Kidney (tissue), 22 donors: ENCODE measurements around the gene CD79B. TPM values are rescaled to one million over a fixed set of nuclear protein-coding genes. Genes with fewer than 3 reads are reported as not detected.
A peak's percentile ranks its signal among the peaks of the same experiment; 100 is the strongest.

Experiments
- DNase-seq, 5 donors: peaks; one replicate each; pipeline ENCODE4 v3.0.0-alpha.2; 2013 to 2020
- FAIRE-seq: peaks from 2 replicates; lab custom pipeline; 2012; peaks lifted over from hg19 to GRCh38; lab: Jason Lieb, UNC
- H3K27ac ChIP-seq, 2 donors: one replicate each; pipeline ENCODE4 v1.7.0; 2013; ENCODE audit warnings: low read depth in 2 of 2, low read length in 2 of 2, inconsistent platforms in 1 of 2
- H3K27me3 ChIP-seq: one replicate; pipeline ENCODE4 v1.7.1; 2013; ENCODE audit warnings: low read length, inconsistent platforms; ENCODE audit not compliant: control insufficient read depth, insufficient read depth
- H3K36me3 ChIP-seq, 3 donors: one replicate each; pipeline versions ENCODE4 v1.7.0 to v1.7.1; 2013; ENCODE audit warnings: low read length in 3 of 3, control low read depth in 1 of 3, inconsistent platforms in 1 of 3; ENCODE audit not compliant: insufficient read depth in 3 of 3, control insufficient read depth in 2 of 3
- H3K4me1 ChIP-seq, 3 donors: one replicate each; pipeline versions ENCODE4 v1.7.0 to v1.7.1; 2013; ENCODE audit warnings: low read length in 3 of 3, inconsistent platforms in 1 of 3, low read depth in 1 of 3; ENCODE audit not compliant: control insufficient read depth in 2 of 3, insufficient read depth in 2 of 3
- H3K4me3 ChIP-seq, 3 donors: one replicate each; pipeline versions ENCODE4 v1.7.0 to v1.8.1; 2013; ENCODE audit warnings: low read length in 3 of 3, control low read depth in 1 of 3, inconsistent platforms in 1 of 3
- H3K9ac ChIP-seq, 3 donors: one replicate each; pipeline versions ENCODE4 v1.7.0 to v1.7.1; 2013; ENCODE audit warnings: low read length in 3 of 3, control low read depth in 1 of 3, inconsistent platforms in 1 of 3
- H3K9me3 ChIP-seq, 3 donors: one replicate each; pipeline versions ENCODE4 v1.7.0 to v1.7.1; 2013; ENCODE audit warnings: low read length in 3 of 3, control low read depth in 1 of 3, inconsistent platforms in 1 of 3; ENCODE audit not compliant: control insufficient read depth in 2 of 3, insufficient read depth in 1 of 3
- CTCF ChIP-seq: IDR thresholded peaks from 3 replicates; pipeline ENCODE4 v1.5.1; 2012; ENCODE audit warnings: mild to moderate bottlenecking, moderate library complexity, borderline replicate concordance; ENCODE audit not compliant: insufficient read depth; ENCODE audit errors: extremely low read depth
- intact Hi-C: fragments of 100-400 bp; cut with DNase I; formaldehyde crosslinking; loops from one replicate; pipeline ENCODE4 v1.11.1; 2022
- long read RNA-seq, 10 donors: library from polyadenylated mRNA in 1 of 10; unstranded in 1 of 10; transcript quantifications; one replicate each; pipeline ENCODE4 v2.0.0 and lab custom pipeline, GENCODE V29; 2021 to 2026
- polyA plus RNA-seq: library from polyadenylated mRNA; stranded (reverse); fragments of 350-450 nt; fragmentation: Illumina TruSeq; extraction: RNeasy Lipid Tissue Mini Kit (QIAGEN cat#74804); gene quantifications from one replicate; pipeline ENCODE4 v1.2.3, GENCODE V29; 2014; ENCODE audit warnings: low read depth, low replicate concordance; ENCODE audit not compliant: insufficient read depth
- total RNA-seq: library from RNA; stranded (reverse); fragmentation: NEBNext Ultra II Directional; extraction: Animal tissue kit (Norgen Biotek cat#: 25700); gene quantifications from one replicate; pipeline ENCODE4 v1.2.1, GENCODE V29; 2021
- donor health status: control.
- donor health status: control.
- donor health status: control.
- donor health status: control.
- donor health status: control.
- donor health status: DM: yes; HTN: yes; CAD: no.
- donor health status: Normal renal cell carcinoma (clear cell type).

CD79B gene
- total RNA-seq (11.4 TPM), polyA plus RNA-seq (5.2 TPM)
- long read RNA-seq, donor 1: 0 reads
- long read RNA-seq, donor 2, partial matches to known transcripts: 0 of 2 reads
- long read RNA-seq, donor 2, other reads (novel, unspliced or antisense): 0 of 2 reads
- long read RNA-seq, donor 3: 0 reads
- long read RNA-seq, donor 4: 0 reads
- long read RNA-seq, donor 5: 0 reads
- long read RNA-seq, donor 6: 0 reads
- long read RNA-seq, donor 7, partial matches to known transcripts: 0 of 6 reads
- long read RNA-seq, donor 7, other reads (novel, unspliced or antisense): 1 of 6 reads
- long read RNA-seq, donor 8, partial matches to known transcripts: 0 of 2 reads
- long read RNA-seq, donor 8, other reads (novel, unspliced or antisense): 0 of 2 reads
- long read RNA-seq, donor 9: 0 reads
- long read RNA-seq, donor 10: 0 reads

- H3K4me1 ChIP-seq: peaks cover 0 to 6% (median 0%) of the 10 kb centered on the region in 3 donors
- H3K27ac ChIP-seq: peak within 1 kb of the TSS in 1 of 2 donors; percentile 28
- intact Hi-C loops: no loop called here
- no peak for TF ChIP-seq CTCF
- DNase-seq: peak in 1 of 5 donors; percentile 75
- no peak for FAIRE-seq
- H3K9ac ChIP-seq: no peak within 1 kb of the TSS
- no peaks in the 10 kb centered on the region for H3K27me3 ChIP-seq
- H3K36me3 ChIP-seq: no peaks in the 10 kb centered on the region
- no peak within 1 kb of the TSS for H3K4me3 ChIP-seq
- no peaks in the 10 kb centered on the region for H3K9me3 ChIP-seq
Measured at GRCh38 chr17:63931981-63932561, at the start of gene CD79B. Gene CD79B (minus strand): TSS chr17:63932331. CDS start chr17:63932261, 70 bp downstream.

- no peaks in the 10 kb centered on the region for H3K36me3 ChIP-seq
- intact Hi-C loops: no loop called here
- TF ChIP-seq CTCF: no peak
- H3K9ac ChIP-seq: no peak overlapping the region
- FAIRE-seq (no peak), DNase-seq (peak in 1 of 5 donors; percentile 26)
- no peak overlapping the region for H3K4me3 ChIP-seq
- H3K27me3 ChIP-seq: no peaks in the 10 kb centered on the region
- H3K27ac ChIP-seq: no peak overlapping the region
- peaks cover 0 to 6% (median 0%) of the 10 kb centered on the region in 3 donors for H3K9me3 ChIP-seq
- H3K4me1 ChIP-seq: no peaks in the 10 kb centered on the region
Measured at GRCh38 chr17:63978272-63979200, 46.4 kb upstream of the CD79B start.

GRCh38 chr17:63976702-63977101 is 44.6 kb upstream of the CD79B start:
- intact Hi-C loops: no loop called here
- no peak overlapping the region for H3K27ac ChIP-seq
- no peaks in the 10 kb centered on the region for H3K27me3 ChIP-seq
- H3K4me3 ChIP-seq: no peak overlapping the region
- TF ChIP-seq CTCF: no peak
- H3K9me3 ChIP-seq: peaks cover 0 to 2% (median 0%) of the 10 kb centered on the region in 3 donors
- DNase-seq (no peak), FAIRE-seq (no peak)
- no peaks in the 10 kb centered on the region for H3K4me1 ChIP-seq
- H3K9ac ChIP-seq: no peak overlapping the region
- no peaks in the 10 kb centered on the region for H3K36me3 ChIP-seq
